GM18505 (cell line): ENCODE measurements around the gene ETFRF1.

ENCODE experiments used
- ATAC-seq: cut with Tn5 transposase; IDR thresholded peaks from one replicate; pipeline ENCODE4 v1.9.1; 2021; ENCODE audit not compliant: unreplicated experiment
- POLR2A ChIP-seq: IDR thresholded peaks from 4 replicates; pipeline ENCODE4 v1.6.1; 2011; ENCODE audit warnings: borderline replicate concordance; ENCODE audit not compliant: insufficient read depth, insufficient read length; ENCODE audit errors: extremely low read depth

ETFRF1 gene, protein sequence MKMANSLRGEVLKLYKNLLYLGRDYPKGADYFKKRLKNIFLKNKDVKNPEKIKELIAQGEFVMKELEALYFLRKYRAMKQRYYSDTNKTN

DNA sequence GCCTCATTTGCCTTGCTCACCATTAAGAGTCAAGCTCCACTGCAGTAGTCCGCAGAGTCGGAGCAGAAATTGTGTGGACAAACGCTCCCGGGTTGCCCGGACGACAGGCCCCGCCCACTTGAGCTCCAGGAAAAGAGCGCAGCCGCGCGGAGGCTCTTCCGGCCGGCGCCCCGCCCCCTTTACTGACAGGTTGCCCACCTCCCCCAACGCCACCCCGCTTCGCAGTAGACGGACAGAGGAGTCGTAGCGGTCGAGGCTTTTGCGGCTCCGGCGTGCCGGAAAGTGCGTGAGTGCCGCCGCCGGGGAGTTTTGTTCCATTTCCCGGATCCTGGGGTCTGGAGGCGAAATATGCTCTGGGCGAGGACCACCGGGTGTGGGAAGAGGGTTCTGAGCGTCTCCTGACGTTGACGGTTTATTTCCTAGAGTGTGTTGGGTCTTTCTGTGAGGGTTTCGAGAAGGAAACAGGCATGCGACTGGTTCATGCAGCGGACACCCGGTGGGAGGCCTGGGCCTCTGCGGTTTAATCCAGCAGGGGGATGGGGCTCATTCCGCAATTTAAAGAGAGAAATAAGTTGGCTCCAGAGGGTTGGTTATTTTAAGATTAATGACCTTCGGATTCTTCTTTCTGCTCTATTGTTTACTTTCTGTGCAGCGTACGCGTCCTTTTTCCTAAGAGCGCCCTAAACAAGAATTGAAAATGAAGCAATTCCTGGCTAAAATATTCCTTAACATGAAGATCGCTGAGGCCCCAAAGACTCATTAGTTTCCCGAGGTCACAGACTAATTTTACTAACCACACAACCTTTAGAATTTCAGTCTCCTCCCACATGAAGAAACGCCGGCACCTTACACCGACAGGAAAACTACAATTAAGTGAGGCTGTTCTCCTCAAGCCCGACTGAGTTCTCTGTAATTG, at the start of gene ETFRF1, which contains the start of gene DNAI7:
ETFRF1 (plus strand) TSS at position 182 of the 916 bp plus-strand sequence. CDS start 8,720 bp downstream, outside the sequence.
DNAI7 (minus strand) TSS at position 105 of the 916 bp plus-strand sequence; CDS start at position 23, 82 bp downstream.
- peak; percentile 86 for TF ChIP-seq POLR2A
- peak; percentile 97 for ATAC-seq

DNA sequence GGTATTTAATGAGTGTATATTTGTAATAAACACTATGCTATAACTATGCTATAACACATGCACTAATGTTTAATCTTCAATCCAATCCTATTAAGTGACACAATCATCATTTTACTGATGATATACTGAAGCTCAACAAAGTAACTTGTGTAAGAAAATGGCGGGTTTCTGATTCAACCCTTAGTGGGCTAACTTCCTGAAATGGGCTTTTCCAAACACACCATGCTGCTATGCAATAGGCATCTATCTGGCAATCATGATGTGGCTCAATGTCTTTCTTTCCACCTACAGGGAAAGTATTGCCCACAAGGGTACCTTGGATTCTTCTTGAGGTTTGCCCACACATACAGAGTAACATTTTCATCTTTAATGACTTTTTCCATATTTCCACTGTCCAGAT, 48.4 kb upstream of the ETFRF1 start:
- ATAC-seq, result no peak
- no peak for TF ChIP-seq POLR2A

DNA sequence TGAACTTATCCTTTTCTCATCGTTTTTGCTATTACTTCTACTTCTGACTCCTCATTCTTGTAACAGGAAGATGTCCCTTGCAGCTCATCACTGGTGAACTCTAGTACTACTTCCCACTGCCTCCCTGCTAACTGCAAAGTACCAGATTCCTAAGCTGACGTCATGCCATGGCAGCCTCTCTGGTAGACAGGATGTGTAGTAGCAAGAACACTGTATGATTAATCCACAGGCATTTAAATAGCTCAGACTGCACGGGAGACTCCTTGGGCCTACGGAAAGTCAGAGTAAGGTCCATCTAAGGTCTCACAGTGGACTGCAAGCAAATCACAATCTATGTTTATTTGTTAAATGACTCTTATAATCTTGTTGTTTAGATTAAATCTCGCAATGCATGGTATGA, 43.6 kb upstream of the ETFRF1 start:
- ATAC-seq, result no peak

DNA sequence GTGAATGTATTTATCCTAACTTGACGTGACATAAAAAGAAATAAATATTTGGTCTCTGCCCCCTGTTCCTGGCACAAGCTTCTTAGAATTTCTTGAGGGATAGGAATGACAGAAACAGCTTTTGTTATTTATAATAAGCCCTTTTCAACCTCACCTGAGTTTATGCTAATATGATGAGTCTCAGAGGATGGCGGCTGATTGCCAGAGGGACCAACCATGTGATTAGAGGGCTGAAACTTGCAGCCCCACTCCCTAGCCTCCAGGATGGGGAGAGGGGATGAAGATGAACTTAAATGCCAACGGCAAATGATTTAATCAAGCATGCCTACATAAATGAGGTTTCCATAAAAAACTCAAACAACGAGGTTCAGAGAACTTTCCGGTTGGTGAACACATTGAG, 43.0 kb upstream of the ETFRF1 start:
- TF ChIP-seq POLR2A, result no peak

More for the DNA sequence above, 43.6 kb upstream of the ETFRF1 start:
- no peak for TF ChIP-seq POLR2A

DNA sequence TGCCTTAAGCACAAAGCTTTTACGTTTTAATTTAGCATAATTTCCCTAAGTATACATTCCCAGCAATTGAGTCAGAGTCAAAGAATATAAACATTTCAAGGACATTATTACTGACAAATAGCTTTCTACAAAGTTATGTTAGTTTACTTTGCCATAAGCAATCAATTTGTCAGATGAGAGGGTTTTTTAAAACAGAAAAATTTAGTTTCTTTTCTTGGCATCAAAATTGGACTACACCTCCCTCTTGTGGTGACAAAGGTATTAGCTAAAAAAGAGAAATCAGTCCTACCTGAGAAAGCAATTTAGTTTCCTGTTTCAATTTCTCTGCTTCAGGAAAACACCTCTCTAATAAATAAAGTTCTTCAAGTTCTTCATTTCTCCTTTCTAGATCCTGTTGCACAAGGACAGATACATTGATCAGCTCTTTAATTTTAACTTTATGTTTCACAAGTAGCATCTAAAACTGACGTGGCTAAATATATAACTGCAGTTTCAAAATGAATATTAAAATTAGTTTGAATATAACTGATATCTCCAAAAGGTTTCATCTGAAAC, 39.9 kb upstream of the ETFRF1 start:
- no peak for TF ChIP-seq POLR2A
- no peak for ATAC-seq

More for the DNA sequence above, 43.0 kb upstream of the ETFRF1 start:
- no peak for ATAC-seq

DNA sequence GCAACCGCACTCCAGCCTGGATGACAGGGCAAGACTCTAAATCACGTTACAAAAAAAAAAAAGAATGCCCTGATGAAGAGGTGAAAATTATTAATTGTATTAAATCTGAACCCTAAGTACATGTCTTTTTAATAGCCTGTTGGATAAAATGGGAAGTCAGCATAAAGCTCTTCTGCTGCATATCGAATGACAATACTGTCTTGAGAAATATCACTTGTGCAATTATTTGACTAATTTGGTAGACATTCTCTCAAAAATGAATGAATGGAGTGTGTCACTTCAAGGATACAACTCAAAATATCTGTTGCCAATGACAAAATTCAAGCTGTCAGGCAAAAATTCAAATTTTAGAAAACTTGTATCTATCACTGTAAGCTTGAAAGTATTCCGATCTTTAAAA, 39.0 kb upstream of the ETFRF1 start:
- no peak for ATAC-seq

DNA sequence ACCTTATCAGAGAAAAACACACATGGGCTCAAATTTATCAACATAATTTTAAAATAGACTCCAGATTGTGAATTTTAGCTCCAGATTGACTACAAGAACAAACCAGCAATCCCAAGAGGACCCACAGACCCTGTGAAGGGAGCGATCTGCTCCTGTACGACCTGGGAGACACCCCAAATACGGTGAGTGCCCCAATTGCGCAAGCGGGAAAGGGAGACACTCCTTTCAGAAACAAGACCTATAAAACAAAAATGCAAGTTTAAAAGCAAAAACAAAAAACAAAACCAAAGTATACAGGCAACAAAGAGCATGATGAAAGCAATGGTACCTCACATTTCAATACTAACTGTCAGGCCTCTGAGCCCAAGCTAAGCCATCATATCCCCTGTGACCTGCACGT, 32.2 kb upstream of the ETFRF1 start:
- ATAC-seq, result no peak
- TF ChIP-seq POLR2A, result no peak

More for the DNA sequence above, 39.0 kb upstream of the ETFRF1 start:
- no peak for TF ChIP-seq POLR2A

DNA sequence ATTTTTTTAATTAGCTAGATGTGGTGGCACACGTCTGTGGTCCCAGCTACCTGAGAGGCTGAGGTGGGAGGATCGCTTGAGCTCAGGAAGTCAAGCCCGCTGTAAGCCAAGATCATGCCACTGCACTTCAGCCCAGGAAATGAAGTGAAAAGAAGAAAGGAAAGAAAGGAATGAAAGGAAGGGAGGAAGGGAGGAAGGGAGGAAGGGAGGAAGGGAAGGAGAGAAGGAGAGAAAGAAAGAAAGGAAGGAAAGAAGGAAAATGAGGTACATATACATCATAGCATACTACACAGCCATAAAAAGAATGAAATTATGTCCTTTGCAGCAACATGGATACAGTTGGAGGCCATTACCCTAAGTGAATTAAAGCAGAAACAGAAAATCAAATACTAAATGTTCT, 12.3 kb upstream of the ETFRF1 start:
- TF ChIP-seq POLR2A, result no peak
- no peak for ATAC-seq

DNA sequence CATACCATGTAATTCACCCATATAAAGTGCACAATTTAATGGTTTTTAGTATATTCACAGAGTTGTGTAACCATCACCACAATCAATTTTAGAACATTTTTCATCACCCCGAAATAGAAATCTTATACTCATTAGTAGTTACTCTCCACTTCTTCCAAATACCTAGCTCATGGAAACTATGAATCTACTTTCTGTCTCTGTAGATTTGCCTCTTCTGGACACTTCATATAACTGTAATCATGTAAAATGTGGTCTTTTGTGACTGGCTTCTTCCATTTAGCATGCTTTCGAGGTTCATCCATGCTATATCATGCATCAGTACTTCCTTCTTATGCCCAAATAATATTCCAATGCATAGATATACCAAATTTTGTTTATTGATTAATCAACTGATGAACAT, 10.9 kb upstream of the ETFRF1 start:
- TF ChIP-seq POLR2A, result no peak
- ATAC-seq, result no peak

DNA sequence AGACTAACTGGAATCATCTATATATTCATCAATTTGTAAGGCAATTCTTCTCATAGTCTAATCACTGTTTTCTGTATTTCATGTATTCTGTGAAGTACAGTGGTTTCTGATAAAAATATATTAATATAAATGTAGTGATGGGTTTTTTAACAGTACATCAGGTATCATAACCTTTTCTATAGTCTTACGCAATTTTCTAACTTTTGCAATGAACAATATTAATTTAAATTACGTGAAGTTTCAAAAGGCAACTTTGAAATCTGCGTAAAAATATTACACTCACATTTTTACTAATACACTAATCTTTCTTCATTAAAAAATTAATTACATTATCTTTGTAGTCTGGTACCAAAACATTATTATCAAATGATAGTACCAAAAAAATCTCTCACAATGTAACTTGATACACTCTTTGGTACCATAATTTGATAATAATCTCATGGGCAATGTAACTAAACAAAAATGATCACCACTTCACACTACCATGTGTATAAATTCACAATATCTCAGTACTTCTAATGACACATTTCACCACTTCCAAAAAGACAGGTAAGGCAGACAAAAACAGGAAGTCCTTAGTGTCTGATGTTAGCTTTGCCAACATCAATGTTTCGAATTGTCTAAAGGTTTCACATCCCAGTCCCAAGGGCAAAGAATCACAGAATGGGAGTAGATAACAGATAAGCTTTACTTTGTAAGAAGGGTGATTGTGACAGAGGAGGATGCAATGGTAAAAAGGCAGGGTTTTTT, 8.8 kb upstream of the ETFRF1 start:
- no peak for TF ChIP-seq POLR2A
- peak; percentile 54 for ATAC-seq

DNA sequence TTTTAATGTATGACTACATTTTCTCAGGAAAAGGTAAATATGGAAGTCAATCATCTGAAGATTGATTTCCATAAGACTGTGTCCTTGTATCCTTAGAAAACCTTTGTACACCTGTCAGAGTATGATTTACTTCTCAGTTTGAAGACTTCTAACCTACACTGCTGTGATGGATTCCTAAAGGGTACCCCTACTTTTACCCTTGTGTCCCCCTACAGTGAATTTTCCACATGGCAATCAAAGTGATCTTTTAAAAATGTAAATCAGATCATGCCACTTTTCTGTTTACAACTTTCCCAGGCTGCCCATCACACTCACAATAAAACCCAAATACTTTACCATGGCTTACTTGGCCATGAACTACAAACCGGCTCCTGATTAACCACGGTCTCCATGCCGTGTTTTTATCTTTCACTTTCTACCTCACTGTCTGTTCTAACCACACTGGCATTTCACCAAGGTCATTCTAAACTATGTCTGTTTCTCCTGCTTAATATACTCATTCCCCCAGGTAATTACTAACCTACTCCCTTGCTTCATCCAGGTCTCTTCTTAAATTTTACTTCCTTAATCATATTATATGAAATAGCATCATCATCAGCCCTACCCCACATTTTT, 8.1 kb upstream of the ETFRF1 start:
- no peak for TF ChIP-seq POLR2A
- ATAC-seq, result peak; percentile 77

DNA sequence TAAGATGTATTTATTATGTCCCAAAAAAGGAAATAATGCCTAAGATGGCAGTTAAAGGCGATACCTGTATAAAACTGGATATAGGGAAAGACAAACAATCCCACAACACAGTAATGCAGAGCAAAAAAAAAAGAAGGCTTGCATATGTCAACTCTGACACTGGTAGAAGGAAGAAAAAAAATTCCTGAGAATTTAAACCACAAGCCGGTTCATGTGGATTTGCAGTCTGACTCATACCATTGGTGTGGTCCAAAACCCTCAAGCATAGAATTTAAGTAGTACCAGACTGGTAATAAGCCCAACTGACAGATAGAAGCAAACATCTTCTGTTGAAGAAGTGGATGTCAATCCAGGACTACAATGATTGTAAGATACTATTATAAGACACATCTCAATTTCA, 7.3 kb upstream of the ETFRF1 start:
- TF ChIP-seq POLR2A, result no peak
- no peak for ATAC-seq

DNA sequence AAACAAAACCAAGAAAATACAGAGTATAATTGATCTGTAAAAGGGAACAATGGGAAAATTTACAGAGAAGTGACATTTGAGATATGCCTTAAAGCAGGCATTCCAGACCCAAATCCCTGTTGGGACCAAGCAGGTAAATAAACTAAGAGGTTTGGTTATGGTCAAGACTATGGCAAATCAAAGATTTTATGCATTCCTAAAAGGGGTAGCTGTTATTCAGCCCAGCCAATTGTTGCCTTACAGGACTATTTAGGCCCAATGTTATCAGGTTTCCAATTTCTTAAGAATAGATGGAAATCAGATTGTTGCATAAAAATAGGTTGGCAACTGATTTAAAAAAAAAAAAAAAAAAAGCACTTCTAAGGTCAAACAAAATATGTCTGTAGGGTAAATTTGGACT, 5.4 kb upstream of the ETFRF1 start:
- TF ChIP-seq POLR2A, result no peak
- no peak for ATAC-seq

DNA sequence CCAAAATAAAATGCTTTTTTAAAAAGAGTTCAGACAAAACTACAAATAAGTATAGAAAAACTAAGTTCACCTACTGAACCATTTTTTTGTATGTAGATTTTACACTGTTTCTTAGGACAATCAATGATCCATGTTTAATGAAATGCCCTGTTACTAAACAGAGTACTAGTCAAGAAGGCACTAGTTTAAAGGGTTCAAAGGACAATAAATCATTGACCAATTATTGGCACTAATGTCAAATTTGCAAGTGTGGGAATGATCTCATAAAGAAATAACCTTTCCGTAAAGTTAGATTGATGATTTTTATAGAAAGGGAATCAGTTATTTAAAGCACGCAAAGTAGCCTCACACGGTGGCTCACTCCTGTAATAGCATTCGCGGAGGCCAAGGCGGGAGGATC, 4.2 kb upstream of the ETFRF1 start:
- TF ChIP-seq POLR2A, result no peak
- no peak for ATAC-seq

DNA sequence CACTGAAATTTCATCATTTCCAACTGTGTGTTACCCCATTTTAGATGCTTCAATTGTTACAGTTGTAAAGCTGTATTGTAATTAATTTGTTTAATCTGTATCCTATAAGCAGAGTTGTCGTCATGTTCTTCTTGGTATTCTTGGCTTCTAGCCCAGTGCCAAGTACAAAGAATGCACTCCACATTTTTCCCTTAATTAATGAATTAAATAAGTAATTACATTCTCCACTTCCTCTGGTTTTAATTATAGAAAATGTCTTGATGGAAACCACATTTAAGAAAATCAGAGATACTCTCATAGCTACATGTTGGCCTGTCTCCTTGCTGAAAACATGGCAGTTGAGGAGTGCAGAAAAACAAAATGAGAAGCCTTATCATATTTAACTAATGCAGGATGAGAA, 823 bp upstream of the ETFRF1 start:
- ATAC-seq, result no peak
- TF ChIP-seq POLR2A, result no peak
